GM21786 (cell line): ENCODE data around the gene ZW10.
"Not testable (repeated sequence)": the region's sequence is repeated elsewhere in the genome, so short reads cannot be mapped to it uniquely, and the experiment has no call there.

Experiments used
- ATAC-seq: cut with Tn5 transposase; IDR thresholded peaks from one replicate; pipeline ENCODE4 v1.9.1; 2021; ENCODE audit not compliant: unreplicated experiment

The ZW10 gene

GRCh38 chr11:113764527-113765219 is 8.8 kb downstream of the ZW10 start:
- no peak for ATAC-seq

- not testable (repeated sequence) for ATAC-seq
These were observed 10.5 kb downstream of the ZW10 start for GRCh38 chr11:113763040-113763439.

GRCh38 chr11:113760241-113760640 is 13.3 kb downstream of the ZW10 start:
- no peak for ATAC-seq

- no peak for ATAC-seq
These were observed 20.6 kb downstream of the ZW10 start for GRCh38 chr11:113752932-113753331.

- ATAC-seq: no peak
These were observed 37.2 kb downstream of the ZW10 start for GRCh38 chr11:113736323-113736722.

- ATAC-seq: no peak
These were observed 41.4 kb downstream of the ZW10 start for GRCh38 chr11:113732092-113732491.

GRCh38 chr11:113730887-113731726 is 42.4 kb downstream of the ZW10 start:
- no peak for ATAC-seq

- no peak for ATAC-seq
These were observed 44.0 kb downstream of the ZW10 start for GRCh38 chr11:113729456-113729855.

- ATAC-seq: no peak
These were observed 44.7 kb downstream of the ZW10 start for GRCh38 chr11:113728814-113729213.

GRCh38 chr11:113725913-113726312 is 47.6 kb downstream of the ZW10 start:
- no peak for ATAC-seq

- ATAC-seq: no peak
These were observed 48.1 kb downstream of the ZW10 start for GRCh38 chr11:113725407-113725806.

- no peak for ATAC-seq
These were observed 48.7 kb downstream of the ZW10 start for GRCh38 chr11:113724778-113725177.

- ATAC-seq: no peak
These were observed 49.7 kb downstream of the ZW10 start for GRCh38 chr11:113723787-113724186.

GRCh38 chr11:113722934-113723333 is 50.6 kb downstream of the ZW10 start:
- no peak for ATAC-seq

GRCh38 chr11:113722221-113722620 is 51.3 kb downstream of the ZW10 start:
- no peak for ATAC-seq

- no peak for ATAC-seq
These were observed 51.9 kb downstream of the ZW10 start for GRCh38 chr11:113721462-113722066.

GRCh38 chr11:113720478-113720877 is 53.0 kb downstream of the ZW10 start:
- not testable (repeated sequence) for ATAC-seq

GRCh38 chr11:113715882-113716625 is 57.4 kb downstream of the ZW10 start:
- no peak for ATAC-seq

- no peak for ATAC-seq
These were observed 58.2 kb downstream of the ZW10 start for GRCh38 chr11:113715273-113715672.

- ATAC-seq: no peak
These were observed 62.5 kb downstream of the ZW10 start for GRCh38 chr11:113710989-113711388.
